Vein endothelial cell (primary cell): Measurements from ENCODE around the gene ZDHHC24. TPM values are rescaled to one million over a fixed set of nuclear protein-coding genes. Genes with fewer than 3 reads are reported as not detected.

ENCODE experiments used
- total RNA-seq: library from RNA; depleted of rRNA; stranded (reverse); fragments of >200 nt; gene quantifications from 2 replicates; pipeline ENCODE4 v1.2.3, GENCODE V29; 2012

ZDHHC24 gene, protein sequence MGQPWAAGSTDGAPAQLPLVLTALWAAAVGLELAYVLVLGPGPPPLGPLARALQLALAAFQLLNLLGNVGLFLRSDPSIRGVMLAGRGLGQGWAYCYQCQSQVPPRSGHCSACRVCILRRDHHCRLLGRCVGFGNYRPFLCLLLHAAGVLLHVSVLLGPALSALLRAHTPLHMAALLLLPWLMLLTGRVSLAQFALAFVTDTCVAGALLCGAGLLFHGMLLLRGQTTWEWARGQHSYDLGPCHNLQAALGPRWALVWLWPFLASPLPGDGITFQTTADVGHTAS
- 18.4 and 24.2 TPM in 2 replicates for total RNA-seq

DNA sequence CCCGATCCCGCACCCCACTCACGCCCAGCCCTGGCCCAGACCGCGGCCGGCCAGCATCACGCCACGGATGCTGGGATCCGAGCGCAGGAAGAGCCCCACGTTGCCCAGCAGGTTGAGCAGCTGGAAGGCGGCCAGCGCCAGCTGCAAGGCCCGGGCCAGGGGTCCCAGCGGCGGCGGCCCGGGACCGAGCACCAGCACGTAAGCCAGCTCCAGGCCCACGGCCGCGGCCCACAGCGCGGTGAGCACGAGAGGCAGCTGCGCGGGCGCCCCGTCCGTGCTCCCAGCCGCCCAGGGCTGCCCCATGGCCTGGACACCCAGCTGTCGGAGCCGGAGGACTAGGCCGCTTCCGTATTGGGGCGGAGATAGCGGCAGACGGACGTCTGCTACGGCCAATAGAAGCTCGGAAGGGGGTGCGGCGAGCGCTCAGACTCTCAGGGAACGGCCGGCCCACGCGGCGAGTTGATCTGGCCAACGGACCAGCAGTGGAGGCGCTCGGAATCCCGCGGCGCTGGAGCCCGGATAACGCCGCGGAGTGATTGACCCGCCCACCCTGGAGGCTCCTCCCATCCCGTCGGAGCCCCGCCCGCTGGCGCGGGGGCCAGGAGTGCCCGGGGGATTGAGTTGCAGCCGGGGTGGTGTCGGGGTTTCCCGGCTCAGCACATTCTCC, at the start of gene ZDHHC24:
Gene ZDHHC24, minus strand, starts transcription at position 348 of the 667 bp plus-strand sequence. Its CDS starts 45 bp downstream, at position 303.

DNA sequence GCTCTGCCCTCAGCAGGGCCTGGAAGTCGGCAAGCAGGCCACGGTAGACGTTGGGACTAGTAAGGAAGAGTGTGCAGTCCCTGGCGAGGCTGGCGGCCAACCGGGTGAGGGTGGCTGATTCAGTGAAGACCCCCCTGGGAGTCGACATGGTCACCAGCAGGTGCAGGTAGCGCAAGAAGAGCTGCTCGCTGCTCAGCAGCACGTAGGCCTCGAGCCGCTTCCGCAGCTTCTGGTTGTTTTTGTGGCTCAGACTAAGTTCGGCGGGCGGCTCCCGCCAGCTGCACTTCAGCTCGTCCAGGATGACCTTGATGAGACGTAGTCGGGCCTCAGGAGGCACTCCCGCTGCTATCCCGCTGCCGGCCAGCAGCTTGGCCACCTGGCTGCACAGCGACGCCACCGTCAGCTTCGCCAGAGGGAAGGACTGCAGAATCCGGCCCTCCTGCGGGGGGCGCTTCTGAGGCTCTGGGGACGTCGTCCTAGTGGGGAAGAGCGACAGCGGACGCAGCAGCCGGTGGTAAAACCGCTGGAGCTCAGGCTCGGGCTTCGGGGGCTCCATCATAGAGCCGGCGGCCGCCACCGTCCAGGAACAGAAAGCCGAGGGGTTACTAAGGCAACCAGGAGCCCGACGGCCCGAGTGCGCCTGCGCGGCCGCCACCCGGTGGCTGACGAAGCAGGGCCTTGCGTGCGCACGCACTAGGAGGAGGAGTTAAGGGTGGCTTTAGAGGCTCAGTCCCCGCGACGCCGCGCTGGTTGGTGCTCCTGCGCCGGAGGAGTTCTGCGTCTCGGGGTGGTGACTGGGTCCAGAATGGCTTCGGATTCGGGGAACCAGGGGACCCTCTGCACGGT, 46.8 kb upstream of the ZDHHC24 start, which contains the start of the genes CCDC87 and CCS:
Gene CCDC87, minus strand, starts transcription at position 607 of the 846 bp plus-strand sequence. Its CDS starts 48 bp downstream, at position 559.
Gene CCS, plus strand, starts transcription at position 729 of the 846 bp plus-strand sequence. Its CDS starts 77 bp downstream, at position 806.

DNA sequence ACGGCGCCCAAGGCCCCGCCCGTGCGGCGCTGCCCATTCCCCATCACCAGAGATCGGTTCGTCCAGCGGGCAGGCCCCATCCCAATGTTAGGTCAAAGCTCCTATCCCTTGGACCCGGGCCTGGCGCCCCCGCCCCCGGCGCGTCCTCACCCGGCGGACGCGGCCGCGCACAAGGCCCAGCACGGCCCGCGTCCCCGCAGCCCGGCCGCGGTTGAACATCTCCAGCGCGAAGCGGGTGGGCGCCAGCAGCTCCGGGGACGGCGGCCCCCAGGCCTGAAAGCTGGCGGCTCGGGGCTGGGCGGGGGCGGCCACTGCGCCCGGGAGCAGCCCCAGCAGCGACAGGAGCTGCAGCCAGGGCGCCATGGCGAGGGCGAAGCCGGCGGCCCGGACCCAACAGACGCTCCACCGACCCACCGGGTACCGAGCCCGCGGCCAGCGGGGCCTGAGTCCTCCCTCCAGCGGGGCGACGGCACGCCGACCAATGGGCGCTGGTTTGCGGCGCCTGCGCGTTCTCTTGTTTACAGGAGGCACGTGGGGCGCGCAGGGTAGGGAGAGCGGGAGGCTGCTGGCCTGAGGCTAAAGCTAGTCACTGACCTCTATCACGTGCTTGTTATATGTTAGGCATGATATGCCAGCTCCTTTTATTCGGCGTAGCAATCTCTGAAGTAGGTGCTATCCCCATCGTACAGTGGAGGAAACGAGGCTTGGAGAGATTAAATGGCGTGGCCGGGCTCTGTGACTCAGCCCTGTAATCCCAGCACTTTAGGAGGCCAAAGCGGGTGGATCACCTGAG, 22.5 kb upstream of the ZDHHC24 start, which contains the start of gene CTSF:
Gene CTSF, minus strand, starts transcription at position 483 of the 793 bp plus-strand sequence. Its CDS starts 120 bp downstream, at position 363.

DNA sequence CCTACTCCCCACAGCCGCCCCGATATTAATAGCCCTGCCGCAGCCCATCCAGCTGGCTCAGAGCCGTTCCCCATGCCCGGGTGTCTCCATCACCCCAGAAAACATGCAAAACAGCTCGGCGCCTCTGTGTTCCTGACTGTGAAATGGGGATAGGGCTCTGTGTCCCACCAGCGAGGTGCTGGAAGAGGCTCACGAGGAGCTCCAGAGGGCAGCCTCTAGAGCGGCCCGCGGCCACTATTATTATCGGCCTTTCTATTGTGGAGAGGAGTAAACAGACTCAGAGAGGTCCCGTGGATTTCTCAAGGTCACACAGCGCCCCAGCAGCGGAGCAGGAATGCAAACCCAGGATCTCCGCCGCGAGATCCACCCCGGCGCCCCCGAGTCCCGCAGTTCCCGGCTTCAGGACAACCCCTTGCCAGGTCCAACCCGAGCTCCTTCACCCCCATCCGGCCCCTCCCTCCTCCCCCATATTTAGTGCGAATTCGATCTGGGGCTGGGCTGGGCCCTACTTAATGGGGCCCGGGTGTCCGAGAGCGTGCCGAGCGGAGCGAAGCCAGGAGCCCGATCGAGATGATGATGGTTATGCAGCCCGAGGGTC, 619 bp upstream of the ZDHHC24 start, which contains the start of gene ACTN3:
Gene ACTN3, plus strand, starts transcription at position 536 of the 598 bp plus-strand sequence. Its CDS starts 35 bp downstream, at position 571.

DNA sequence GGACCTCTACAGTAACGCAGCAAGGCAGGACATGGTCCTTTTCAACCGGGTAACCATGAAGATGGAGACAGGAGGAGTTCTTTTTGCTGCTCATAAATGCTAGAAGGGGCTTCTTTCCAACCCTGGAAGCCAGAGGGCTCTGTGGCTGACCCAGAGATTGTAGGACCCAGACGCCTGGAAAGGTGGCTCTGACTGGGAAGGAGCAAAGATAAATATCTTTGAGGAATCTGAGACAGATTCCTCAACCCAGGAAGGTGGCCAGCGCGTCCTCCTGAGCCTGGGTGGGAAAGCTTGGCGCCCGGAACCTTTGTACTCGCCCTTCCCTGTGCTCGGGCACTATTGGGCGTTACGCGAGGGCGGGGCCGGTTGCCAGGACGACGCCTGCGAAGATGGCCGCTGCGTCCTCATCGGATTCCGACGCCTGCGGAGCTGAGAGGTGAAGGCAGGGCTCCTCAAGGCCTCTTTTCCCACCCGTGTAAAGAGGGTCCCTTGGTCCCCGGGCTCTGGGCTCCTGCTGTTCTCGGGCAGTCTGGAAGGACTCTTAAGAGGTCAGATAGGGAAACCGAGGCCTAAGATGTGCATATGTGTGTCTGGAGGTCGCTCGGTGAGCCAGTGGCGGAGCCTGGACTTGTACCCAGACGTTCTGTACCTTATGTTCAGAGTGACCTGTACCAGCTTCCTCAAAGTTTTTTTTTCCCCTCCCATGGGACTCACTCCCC, 35.4 kb downstream of the ZDHHC24 start, which contains the start of gene BBS1:
Gene BBS1, plus strand, starts transcription at position 365 of the 719 bp plus-strand sequence. Its CDS starts 25 bp downstream, at position 390.

DNA sequence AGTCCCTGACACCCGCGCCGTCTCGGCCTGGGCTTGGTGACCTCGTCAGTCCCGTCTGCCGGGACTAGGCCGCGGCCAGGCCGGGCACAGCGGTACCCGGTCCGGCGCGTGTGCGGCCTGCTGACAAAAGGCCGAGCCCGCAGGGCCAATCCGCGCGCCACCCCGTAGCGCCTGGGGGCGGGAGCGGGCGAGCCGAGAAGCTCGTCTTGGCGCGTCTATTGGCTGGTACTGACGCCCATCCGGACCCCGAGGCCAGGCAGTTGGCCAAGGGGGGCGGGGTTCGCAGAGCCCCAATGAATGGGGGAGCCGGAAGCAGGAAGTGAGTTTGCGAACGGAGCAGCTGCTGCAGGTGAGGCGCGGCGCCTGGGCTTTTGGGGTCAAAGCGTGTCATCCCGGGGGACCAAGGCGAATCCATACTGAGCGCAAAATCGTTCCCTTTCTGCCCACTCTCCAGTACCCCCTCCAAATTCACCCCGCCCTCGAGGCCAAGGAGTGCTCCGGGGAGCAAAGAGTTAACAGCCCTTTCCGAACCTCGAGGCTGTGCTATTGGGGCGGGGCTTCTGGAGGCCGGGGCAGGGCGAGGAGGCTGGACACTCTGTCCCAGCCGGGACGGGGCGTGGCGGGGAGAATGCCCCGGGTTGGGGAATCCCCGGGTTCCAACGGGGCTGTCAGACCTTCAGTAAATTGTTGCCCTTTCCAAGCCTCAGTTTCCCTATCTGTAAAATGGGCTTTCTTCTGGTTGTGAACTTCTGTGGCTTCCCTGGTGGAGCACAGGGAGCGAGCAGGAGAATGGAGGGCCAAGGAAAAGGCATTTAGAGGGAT, 65.5 kb downstream of the ZDHHC24 start, which contains the start of gene DPP3:
Gene DPP3, plus strand, starts transcription at position 318 of the 822 bp plus-strand sequence. CDS start 1,767 bp downstream, outside the sequence.

Other genes starting within 250 kb of the ZDHHC24 start
- 0.19 TPM in 1 of 2 replicates, not detected in the other for gene CD248, start 229.0 kb downstream of the ZDHHC24 start, total RNA-seq
- gene RIN1, start 209.6 kb downstream of the ZDHHC24 start, total RNA-seq: 11.8 and 13.3 TPM in 2 replicates
- 67.6 and 77.5 TPM in 2 replicates for gene BRMS1, start 200.9 kb downstream of the ZDHHC24 start, total RNA-seq
- 19.4 and 29.7 TPM in 2 replicates for gene B4GAT1, start 198.4 kb downstream of the ZDHHC24 start, total RNA-seq
- gene SLC29A2, start 174.3 kb downstream of the ZDHHC24 start, total RNA-seq: 0.65 and 0.67 TPM in 2 replicates
- not detected in 2 replicates for gene NPAS4, start 125.0 kb downstream of the ZDHHC24 start, total RNA-seq
- gene MRPL11, start 107.2 kb downstream of the ZDHHC24 start, total RNA-seq: 41.2 and 49.1 TPM in 2 replicates
- 3.6 and 3.9 TPM in 2 replicates for gene PELI3, start 79.1 kb downstream of the ZDHHC24 start, total RNA-seq
- gene DPP3, start 65.6 kb downstream of the ZDHHC24 start, total RNA-seq: 56.0 and 73.5 TPM in 2 replicates
- gene BBS1, start 35.4 kb downstream of the ZDHHC24 start, total RNA-seq: 28.4 and 43.8 TPM in 2 replicates
- 0.19 TPM in 1 of 2 replicates, not detected in the other for gene ACTN3, start 855 bp upstream of the ZDHHC24 start, total RNA-seq
- gene CTSF, start 22.6 kb upstream of the ZDHHC24 start, total RNA-seq: 14.5 and 26.8 TPM in 2 replicates
- gene CCDC87, start 47.0 kb upstream of the ZDHHC24 start, total RNA-seq: 0.65 and 0.67 TPM in 2 replicates
- gene CCS, start 47.1 kb upstream of the ZDHHC24 start, total RNA-seq: 25.7 and 34.0 TPM in 2 replicates
- gene RBM14, start 70.6 kb upstream of the ZDHHC24 start, total RNA-seq: 33.3 and 46.0 TPM in 2 replicates
- gene RBM4, start 92.7 kb upstream of the ZDHHC24 start, total RNA-seq: 123 and 130 TPM in 2 replicates
- 17.1 and 19.9 TPM in 2 replicates for gene RBM4B, start 131.8 kb upstream of the ZDHHC24 start, total RNA-seq
- gene SPTBN2, start 183.2 kb upstream of the ZDHHC24 start, total RNA-seq: 31.9 and 54.9 TPM in 2 replicates